Psoas muscle (tissue), 8 donors: ENCODE data around the gene HOXA6. TPM values are rescaled to one million over a fixed set of nuclear protein-coding genes. Genes with fewer than 3 reads are reported as not detected.
A peak's percentile ranks its signal among the peaks of the same experiment; 100 is the strongest.

ENCODE experiments used
- ATAC-seq, 4 donors: fragments of 200-7000 bp; cut with Tn5 transposase; one replicate each; pipeline ENCODE4 v1.9.1; 2020; ENCODE audit warnings: moderate library complexity in 3 of 4, mild to moderate bottlenecking in 2 of 4
- DNase-seq, 2 donors: peaks; one replicate each; pipeline ENCODE4 v3.0.0-alpha.2; 2020
- H3K27ac ChIP-seq: fragments of 200-600 bp; one replicate; pipeline ENCODE4 v1.8.0; 2022
- H3K27me3 ChIP-seq, 3 donors: fragments of 200-600 bp in 1 of 3; one replicate each; pipeline versions ENCODE4 v1.6.1 to v1.8.0; 2013 to 2022; ENCODE audit warnings: low read length in 2 of 3, mild to moderate bottlenecking in 2 of 3, moderate library complexity in 1 of 3; ENCODE audit not compliant: insufficient read depth in 3 of 3
- H3K36me3 ChIP-seq, 2 donors: fragments of 200-600 bp in 1 of 2; one replicate each; pipeline versions ENCODE4 v1.6.1 to v1.8.0; 2013 to 2022; ENCODE audit warnings: low read depth in 1 of 2, mild to moderate bottlenecking in 1 of 2, moderate library complexity in 1 of 2; ENCODE audit not compliant: insufficient read depth in 1 of 2
- H3K4me1 ChIP-seq: fragments of 200-600 bp; one replicate; pipeline ENCODE4 v1.8.0; 2022
- H3K4me3 ChIP-seq: fragments of 200-600 bp; one replicate; pipeline ENCODE4 v1.8.0; 2022; ENCODE audit warnings: mild to moderate bottlenecking
- H3K9me3 ChIP-seq: fragments of 200-600 bp; one replicate; pipeline ENCODE4 v1.8.0; 2022
- WGBS, 3 donors: extraction: QIAGEN DNeasy Blood & Tissue Kit; methylation state at CpG; one replicate each; pipeline versions ENCODE4 v1.1.6 to v1.1.7; 2013; 5-methylcytosine and 5-hydroxymethylcytosine counted together
- intact Hi-C, 2 donors: fragments of 100-400 bp; cut with DNase I; formaldehyde crosslinking; loops; one replicate each; pipeline versions ENCODE4 v1.11.0 to v1.14.2; 2022
- polyA plus RNA-seq, 3 donors: library from polyadenylated mRNA; stranded (reverse); fragments of 200-250 nt; gene quantifications; one replicate each; pipeline ENCODE4 v1.2.3, GENCODE V29; 2013
- total RNA-seq, 4 donors: library from RNA; stranded (reverse); fragmentation: NEBNext Ultra II Directional in 2 of 4; extraction: Animal tissue kit (Norgen Biotek cat#: 25700) in 2 of 4; gene quantifications; one replicate each; pipeline versions ENCODE4 v1.2.1 to v1.2.4, GENCODE V29; 2021 to 2023
- TF ChIP-seq, protein P1 (sequence below): fragments of 200-600 bp; IDR thresholded peaks from one replicate; pipeline ENCODE4 v1.8.0; 2022; ENCODE audit warnings: antibody characterized with exemption
- donor health status: healthy with polysubstance abuse.
- donor health status: DM: no; HTN: no; CAD: no; lungs with moderate emphysema.
- donor health status: Bipolar disorder and iron deficiency.
- donor health status: healthy.
- donor health status: DM: yes; HTN: yes; CAD: no.
- donor health status: DM: no; HTN: no; CAD: no.
- donor health status: DM: no; HTN: no; CAD: no.
- donor health status: DM: yes; HTN: yes; CAD: no.

HOXA6 gene
- total and polyA plus RNA-seq, 7 donors: 0.64 to 3.7 (median 2.9) TPM

DNA sequence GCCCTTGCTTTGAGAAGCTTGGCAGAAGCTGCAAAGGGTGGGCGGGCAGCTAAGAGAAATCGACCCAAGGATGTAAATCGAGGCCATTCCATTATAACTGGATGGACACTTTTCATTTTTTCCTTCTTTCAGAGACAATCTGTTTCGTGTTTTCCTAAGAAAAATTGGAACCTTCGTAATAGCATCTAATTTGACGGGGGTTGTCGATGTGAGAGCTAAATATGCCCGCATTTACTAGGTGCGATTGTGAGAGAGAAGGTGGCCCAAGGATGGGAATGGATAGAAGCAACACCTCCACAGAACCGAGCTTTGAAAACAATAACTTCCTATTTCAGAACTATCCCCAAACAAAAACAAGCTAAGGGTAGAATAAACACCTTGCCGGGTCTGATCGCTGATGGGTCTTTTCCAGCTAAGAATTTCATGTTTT lies 16.2 kb downstream of the HOXA6 start:
- ATAC-seq: no peak
- Histone ChIP-seq H3K27ac (peak overlapping the region; percentile 94), H3K27me3 (no peaks in the 10 kb centered on the region), H3K36me3 (no peaks in the 10 kb centered on the region), H3K4me3 (peak overlapping the region; percentile 92), H3K9me3 (no peaks in the 10 kb centered on the region), H3K4me1 (peaks cover 70% of the 10 kb centered on the region)
- TF ChIP-seq, protein P1, sequence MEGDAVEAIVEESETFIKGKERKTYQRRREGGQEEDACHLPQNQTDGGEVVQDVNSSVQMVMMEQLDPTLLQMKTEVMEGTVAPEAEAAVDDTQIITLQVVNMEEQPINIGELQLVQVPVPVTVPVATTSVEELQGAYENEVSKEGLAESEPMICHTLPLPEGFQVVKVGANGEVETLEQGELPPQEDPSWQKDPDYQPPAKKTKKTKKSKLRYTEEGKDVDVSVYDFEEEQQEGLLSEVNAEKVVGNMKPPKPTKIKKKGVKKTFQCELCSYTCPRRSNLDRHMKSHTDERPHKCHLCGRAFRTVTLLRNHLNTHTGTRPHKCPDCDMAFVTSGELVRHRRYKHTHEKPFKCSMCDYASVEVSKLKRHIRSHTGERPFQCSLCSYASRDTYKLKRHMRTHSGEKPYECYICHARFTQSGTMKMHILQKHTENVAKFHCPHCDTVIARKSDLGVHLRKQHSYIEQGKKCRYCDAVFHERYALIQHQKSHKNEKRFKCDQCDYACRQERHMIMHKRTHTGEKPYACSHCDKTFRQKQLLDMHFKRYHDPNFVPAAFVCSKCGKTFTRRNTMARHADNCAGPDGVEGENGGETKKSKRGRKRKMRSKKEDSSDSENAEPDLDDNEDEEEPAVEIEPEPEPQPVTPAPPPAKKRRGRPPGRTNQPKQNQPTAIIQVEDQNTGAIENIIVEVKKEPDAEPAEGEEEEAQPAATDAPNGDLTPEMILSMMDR: no peak
- intact Hi-C loops: loop anchor here in 1 of 2 donors (1.0 kb wide), 1 partner anchor 267 kb away; the partner anchor contains the start of gene SKAP2
- DNase-seq: no peak
- WGBS, 3 donors: 47 to 51% (median 50%) methylated on average over 12 of the region's 12 CpGs

- TF ChIP-seq, protein P1: no peak
- H3K27ac ChIP-seq: peak within 1 kb of the TSS; percentile 94
- H3K4me1 ChIP-seq: peaks cover 71% of the 10 kb centered on the region
- H3K9me3 ChIP-seq: no peaks in the 10 kb centered on the region
- no peaks in the 10 kb centered on the region for H3K27me3 ChIP-seq
- DNase-seq: peak; percentile 96 to 97
- 1 to 6% (median 3%) methylated on average over 42 to 67 of the region's 67 CpGs for WGBS, 3 donors
- intact Hi-C loops: loop anchor here in 1 of 2 donors (1.0 kb wide), 1 partner anchor 266 kb away; the partner anchor contains the start of gene SKAP2
- peak; percentile 93 to 97 (median 94) for ATAC-seq
- no peaks in the 10 kb centered on the region for H3K36me3 ChIP-seq
- H3K4me3 ChIP-seq: peak within 1 kb of the TSS; percentile 92
Measured at GRCh38 chr7:27130540-27131389, 16.8 kb downstream of the HOXA6 start, which contains the start of gene HOXA4. HOXA4 (minus strand) TSS chr7:27130757; CDS start chr7:27130733, 24 bp downstream.

- Histone ChIP-seq H3K27me3 (no peaks in the 10 kb centered on the region), H3K4me3 (peak overlapping the region; percentile 92), H3K4me1 (peaks cover 76% of the 10 kb centered on the region), H3K27ac (peak overlapping the region; percentile 94), H3K9me3 (no peaks in the 10 kb centered on the region), H3K36me3 (peaks cover 0 to 3% of the 10 kb centered on the region in 2 donors)
- WGBS, 3 donors: 5 to 8% (median 6%) methylated on average over 47 to 72 of the region's 72 CpGs
- intact Hi-C loops: no loop called here
- ATAC-seq (peak; percentile 38 to 72 (median 66)), DNase-seq (peak; percentile 59 to 82)
- TF ChIP-seq, protein P1: peak; percentile 42
Measured at GRCh38 chr7:27129729-27130539, 17.6 kb downstream of the HOXA6 start.

- intact Hi-C loops: no loop called here
- peaks cover 68% of the 10 kb centered on the region for H3K4me1 ChIP-seq
- peaks cover 0 to 5% of the 10 kb centered on the region in 2 donors for H3K36me3 ChIP-seq
- peak overlapping the region; percentile 94 for H3K27ac ChIP-seq
- DNase-seq (peak in 1 of 2 donors; percentile 52), ATAC-seq (no peak)
- TF ChIP-seq, protein P1: no peak
- peak overlapping the region; percentile 92 for H3K4me3 ChIP-seq
- H3K9me3 ChIP-seq: no peaks in the 10 kb centered on the region
- WGBS, 3 donors: 29 to 55% (median 34%) methylated on average over 28 of the region's 28 CpGs
- H3K27me3 ChIP-seq: no peaks in the 10 kb centered on the region
Measured at GRCh38 chr7:27128776-27129728, 18.5 kb downstream of the HOXA6 start.
